HFF-Myc (cell line): Measurements from ENCODE around the gene HAND2.

Experiments
- DNase-seq: peaks from one replicate; pipeline ENCODE4 v3.0.0-alpha.2; 2011; ENCODE audit warnings: low read depth; ENCODE audit errors: extremely low read depth
- H3K4me3 ChIP-seq: replicated peaks from 2 replicates; pipeline ENCODE4 v1.5.1; 2011; ENCODE audit warnings: low read depth, mild to moderate bottlenecking, control low read depth, low read length
- CTCF ChIP-seq: IDR thresholded peaks from 2 replicates; pipeline ENCODE4 v1.5.1; 2012; ENCODE audit warnings: mild to moderate bottlenecking, low read depth, low read length, control low read depth; ENCODE audit errors: missing control alignments

Gene HAND2

GRCh38 chr4:173530326-173531085, 477 bp upstream of the HAND2 start:
- H3K4me3 ChIP-seq: peak overlapping the region; percentile 53
- DNase-seq: no peak
- TF ChIP-seq CTCF: no peak

GRCh38 chr4:173528378-173529321, 1.4 kb downstream of the HAND2 start:
- DNase-seq: no peak
- peak overlapping the region; percentile 38 for H3K4me3 ChIP-seq
- TF ChIP-seq CTCF: no peak

- DNase-seq: no peak
- no peak for TF ChIP-seq CTCF
- H3K4me3 ChIP-seq: peak overlapping the region; percentile 38
Observed at GRCh38 chr4:173527103-173527891, 2.7 kb downstream of the HAND2 start.

- TF ChIP-seq CTCF: no peak
- no peak for DNase-seq
- H3K4me3 ChIP-seq: no peak overlapping the region
Observed at GRCh38 chr4:173526724-173527102, 3.3 kb downstream of the HAND2 start.

GRCh38 chr4:173526027-173526482, 4.0 kb downstream of the HAND2 start:
- H3K4me3 ChIP-seq: no peak overlapping the region
- DNase-seq: no peak
- TF ChIP-seq CTCF: no peak
